GM18867 (cell line): Measurements from ENCODE around the gene TSSK3.
A peak's percentile ranks its signal among the peaks of the same experiment; 100 is the strongest.
"Not testable (repeated sequence)": the region's sequence is repeated elsewhere in the genome, so short reads cannot be mapped to it uniquely, and the experiment has no call there.

Experiments
- ATAC-seq: cut with Tn5 transposase; IDR thresholded peaks from one replicate; pipeline ENCODE4 v1.9.1; 2021; ENCODE audit warnings: mild to moderate bottlenecking, moderate library complexity; ENCODE audit not compliant: unreplicated experiment

Gene TSSK3

GRCh38 chr1:32338637-32339145 is 23.6 kb upstream of the TSSK3 start:
- no peak for ATAC-seq

GRCh38 chr1:32339363-32339978 is 22.9 kb upstream of the TSSK3 start:
- ATAC-seq = peak; percentile 20

GRCh38 chr1:32341186-32341757 is 21.1 kb upstream of the TSSK3 start:
- no peak for ATAC-seq

GRCh38 chr1:32341971-32342370 is 20.4 kb upstream of the TSSK3 start:
- ATAC-seq = no peak

- ATAC-seq = no peak
Measured at GRCh38 chr1:32342704-32343103, 19.6 kb upstream of the TSSK3 start.

- no peak for ATAC-seq
Measured at GRCh38 chr1:32345289-32345827, 17.0 kb upstream of the TSSK3 start.

- no peak for ATAC-seq
Measured at GRCh38 chr1:32346532-32347157, 15.7 kb upstream of the TSSK3 start.

GRCh38 chr1:32349211-32349708 is 13.1 kb upstream of the TSSK3 start:
- no peak for ATAC-seq

- ATAC-seq = peak; percentile 36
Measured at GRCh38 chr1:32350785-32351398, 11.4 kb upstream of the TSSK3 start.

GRCh38 chr1:32351399-32352238 is 10.7 kb upstream of the TSSK3 start:
- peak; percentile 84 for ATAC-seq

- ATAC-seq = no peak
Measured at GRCh38 chr1:32352239-32352745, 10.0 kb upstream of the TSSK3 start.

GRCh38 chr1:32352831-32353383 is 9.4 kb upstream of the TSSK3 start:
- ATAC-seq = no peak

- ATAC-seq = no peak
Measured at GRCh38 chr1:32353431-32353830, 8.9 kb upstream of the TSSK3 start.

GRCh38 chr1:32353886-32354570 is 8.3 kb upstream of the TSSK3 start:
- no peak for ATAC-seq

GRCh38 chr1:32355778-32356177 is 6.6 kb upstream of the TSSK3 start:
- ATAC-seq = not testable (repeated sequence)

GRCh38 chr1:32356478-32356877 is 5.9 kb upstream of the TSSK3 start:
- ATAC-seq = no peak

GRCh38 chr1:32357614-32358013 is 4.7 kb upstream of the TSSK3 start:
- ATAC-seq = no peak

- no peak for ATAC-seq
Measured at GRCh38 chr1:32358435-32358834, 3.9 kb upstream of the TSSK3 start.

GRCh38 chr1:32361308-32361673 is 1.0 kb upstream of the TSSK3 start:
- ATAC-seq = no peak
